Ectodermal cell (in vitro differentiated cells): ENCODE data around the gene SMARCD2.

Experiments used
- H3K27ac ChIP-seq: 2 replicates; pipeline ENCODE4 v1.7.0; 2013; ENCODE audit warnings: mild to moderate bottlenecking, low read depth, low read length; ENCODE audit not compliant: insufficient read depth, poor library complexity, severe bottlenecking
- H3K27me3 ChIP-seq: 2 replicates; pipeline ENCODE4 v1.7.0; 2013; ENCODE audit warnings: mild to moderate bottlenecking, low read length; ENCODE audit not compliant: insufficient read depth, control insufficient read depth, poor library complexity, severe bottlenecking
- H3K36me3 ChIP-seq: one replicate; pipeline ENCODE4 v1.7.0; 2013; ENCODE audit warnings: low read length; ENCODE audit not compliant: control insufficient read depth, insufficient read depth
- H3K4me1 ChIP-seq: one replicate; pipeline ENCODE4 v1.7.0; 2013; ENCODE audit warnings: low read length; ENCODE audit not compliant: control insufficient read depth, insufficient read depth
- H3K4me3 ChIP-seq: 2 replicates; pipeline ENCODE4 v1.7.0; 2013; ENCODE audit warnings: low read depth, low read length, control low read depth; ENCODE audit not compliant: insufficient read depth
- H3K9me3 ChIP-seq: 2 replicates; pipeline ENCODE4 v1.7.0; 2013; ENCODE audit warnings: mild to moderate bottlenecking, low read length, moderate library complexity; ENCODE audit not compliant: control insufficient read depth
- WGBS, 2 experiments: methylation state at CpG; one replicate each; pipeline ENCODE4 v1.1.7; 2013; ENCODE audit warnings: missing lambda C conversion rate in 2 of 2; 5-methylcytosine and 5-hydroxymethylcytosine counted together

The SMARCD2 gene

GRCh38 chr17:63832455-63832854 is 10.0 kb downstream of the SMARCD2 start:
- peaks cover 56% of the 10 kb centered on the region for H3K36me3 ChIP-seq
- H3K4me1 ChIP-seq: peaks cover 7% of the 10 kb centered on the region
- WGBS, 2 experiments: 85 to 87% methylated on average over 2 of the region's 2 CpGs
- H3K9me3 ChIP-seq: no peaks in the 10 kb centered on the region
- H3K27ac ChIP-seq: no peak overlapping the region
- H3K27me3 ChIP-seq: no peaks in the 10 kb centered on the region
- H3K4me3 ChIP-seq: no peak overlapping the region

- Histone ChIP-seq H3K27me3 (no peaks in the 10 kb centered on the region), H3K9me3 (no peaks in the 10 kb centered on the region), H3K36me3 (peaks cover 56% of the 10 kb centered on the region), H3K4me3 (no peak overlapping the region), H3K27ac (no peak overlapping the region), H3K4me1 (peaks cover 7% of the 10 kb centered on the region)
- WGBS, 2 experiments: 95 to 98% methylated on average over 5 of the region's 5 CpGs
Observed at GRCh38 chr17:63832014-63832413, 10.5 kb downstream of the SMARCD2 start.

- no peak overlapping the region for H3K4me3 ChIP-seq
- H3K27ac ChIP-seq: no peak overlapping the region
- 94 to 96% methylated on average over 8 of the region's 8 CpGs for WGBS, 2 experiments
- peaks cover 56% of the 10 kb centered on the region for H3K36me3 ChIP-seq
- no peaks in the 10 kb centered on the region for H3K9me3 ChIP-seq
- H3K27me3 ChIP-seq: no peaks in the 10 kb centered on the region
- peaks cover 7% of the 10 kb centered on the region for H3K4me1 ChIP-seq
Observed at GRCh38 chr17:63831505-63831904, 11.0 kb downstream of the SMARCD2 start.

GRCh38 chr17:63830904-63831491 is 11.5 kb downstream of the SMARCD2 start:
- H3K4me3 ChIP-seq: no peak overlapping the region
- H3K27ac ChIP-seq: no peak overlapping the region
- H3K36me3 ChIP-seq: peaks cover 56% of the 10 kb centered on the region
- no peaks in the 10 kb centered on the region for H3K27me3 ChIP-seq
- WGBS, 2 experiments: 95 to 97% methylated on average over 15 of the region's 15 CpGs
- H3K9me3 ChIP-seq: no peaks in the 10 kb centered on the region
- H3K4me1 ChIP-seq: peaks cover 10% of the 10 kb centered on the region

- H3K9me3 ChIP-seq: no peaks in the 10 kb centered on the region
- no peak overlapping the region for H3K4me3 ChIP-seq
- H3K27ac ChIP-seq: no peak overlapping the region
- no peaks in the 10 kb centered on the region for H3K27me3 ChIP-seq
- 92 to 94% methylated on average over 5 of the region's 5 CpGs for WGBS, 2 experiments
- H3K4me1 ChIP-seq: peaks cover 13% of the 10 kb centered on the region
- H3K36me3 ChIP-seq: peaks cover 58% of the 10 kb centered on the region
Observed at GRCh38 chr17:63830278-63830677, 12.2 kb downstream of the SMARCD2 start.

GRCh38 chr17:63828936-63829335 is 13.5 kb downstream of the SMARCD2 start:
- H3K27ac ChIP-seq: no peak overlapping the region
- H3K27me3 ChIP-seq: no peaks in the 10 kb centered on the region
- 91 to 97% methylated on average over 3 of the region's 3 CpGs for WGBS, 2 experiments
- H3K4me1 ChIP-seq: peaks cover 13% of the 10 kb centered on the region
- H3K9me3 ChIP-seq: no peaks in the 10 kb centered on the region
- peaks cover 65% of the 10 kb centered on the region for H3K36me3 ChIP-seq
- H3K4me3 ChIP-seq: no peak overlapping the region

- no peak overlapping the region for H3K27ac ChIP-seq
- no peaks in the 10 kb centered on the region for H3K27me3 ChIP-seq
- peaks cover 13% of the 10 kb centered on the region for H3K4me1 ChIP-seq
- H3K9me3 ChIP-seq: no peaks in the 10 kb centered on the region
- 3 to 4% methylated on average over 19 of the region's 19 CpGs for WGBS, 2 experiments
- H3K4me3 ChIP-seq: peak overlapping the region; percentile 82
- H3K36me3 ChIP-seq: peaks cover 64% of the 10 kb centered on the region
Observed at GRCh38 chr17:63827801-63828221, 14.7 kb downstream of the SMARCD2 start.

GRCh38 chr17:63827002-63827800 is 15.3 kb downstream of the SMARCD2 start, which contains the start of the genes FTSJ3 and PSMC5:
Gene FTSJ3, minus strand, starts transcription at chr17:63827663. Its CDS starts 761 bp downstream, at chr17:63826902.
Gene PSMC5, plus strand, starts transcription at chr17:63827431. Its CDS starts 60 bp downstream, at chr17:63827491.
- Histone ChIP-seq H3K27ac (peak within 1 kb of the TSS; percentile 85), H3K4me1 (peaks cover 13% of the 10 kb centered on the region), H3K9me3 (no peaks in the 10 kb centered on the region), H3K27me3 (no peaks in the 10 kb centered on the region), H3K36me3 (peaks cover 62% of the 10 kb centered on the region), H3K4me3 (peak within 1 kb of the TSS; percentile 82)
- 0% methylated on average over 58 of the region's 58 CpGs for WGBS, 2 experiments

GRCh38 chr17:63826468-63827001 is 15.9 kb downstream of the SMARCD2 start:
- Histone ChIP-seq H3K36me3 (peaks cover 56% of the 10 kb centered on the region), H3K4me3 (peak overlapping the region; percentile 82), H3K9me3 (no peaks in the 10 kb centered on the region), H3K27ac (peak overlapping the region; percentile 85), H3K27me3 (no peaks in the 10 kb centered on the region), H3K4me1 (peaks cover 13% of the 10 kb centered on the region)
- 2% methylated on average over 31 of the region's 31 CpGs for WGBS, 2 experiments

- Histone ChIP-seq H3K9me3 (no peaks in the 10 kb centered on the region), H3K36me3 (peaks cover 55% of the 10 kb centered on the region), H3K4me3 (no peak overlapping the region), H3K27ac (no peak overlapping the region), H3K27me3 (no peaks in the 10 kb centered on the region), H3K4me1 (peaks cover 13% of the 10 kb centered on the region)
- WGBS, 2 experiments: 93 to 96% methylated on average over 9 of the region's 9 CpGs
Observed at GRCh38 chr17:63824362-63824761, 18.1 kb downstream of the SMARCD2 start.
